ENCODE data around the gene PTH1R. TPM values are rescaled to one million over a fixed set of nuclear protein-coding genes. Genes with fewer than 3 reads are reported as not detected.

Gene PTH1R
- polyA plus RNA-seq, 3 donors from 2014 or later: not detected

GRCh38 chr3:46863261-46863782, 14.2 kb upstream of the PTH1R start, which contains the start of gene MYL3:
TSS of gene MYL3 (minus strand) at chr3:46863444. CDS start at chr3:46863390, 54 bp downstream.
- H3K4me3 Mint-ChIP-seq: no peak within 1 kb of the TSS

DNA sequence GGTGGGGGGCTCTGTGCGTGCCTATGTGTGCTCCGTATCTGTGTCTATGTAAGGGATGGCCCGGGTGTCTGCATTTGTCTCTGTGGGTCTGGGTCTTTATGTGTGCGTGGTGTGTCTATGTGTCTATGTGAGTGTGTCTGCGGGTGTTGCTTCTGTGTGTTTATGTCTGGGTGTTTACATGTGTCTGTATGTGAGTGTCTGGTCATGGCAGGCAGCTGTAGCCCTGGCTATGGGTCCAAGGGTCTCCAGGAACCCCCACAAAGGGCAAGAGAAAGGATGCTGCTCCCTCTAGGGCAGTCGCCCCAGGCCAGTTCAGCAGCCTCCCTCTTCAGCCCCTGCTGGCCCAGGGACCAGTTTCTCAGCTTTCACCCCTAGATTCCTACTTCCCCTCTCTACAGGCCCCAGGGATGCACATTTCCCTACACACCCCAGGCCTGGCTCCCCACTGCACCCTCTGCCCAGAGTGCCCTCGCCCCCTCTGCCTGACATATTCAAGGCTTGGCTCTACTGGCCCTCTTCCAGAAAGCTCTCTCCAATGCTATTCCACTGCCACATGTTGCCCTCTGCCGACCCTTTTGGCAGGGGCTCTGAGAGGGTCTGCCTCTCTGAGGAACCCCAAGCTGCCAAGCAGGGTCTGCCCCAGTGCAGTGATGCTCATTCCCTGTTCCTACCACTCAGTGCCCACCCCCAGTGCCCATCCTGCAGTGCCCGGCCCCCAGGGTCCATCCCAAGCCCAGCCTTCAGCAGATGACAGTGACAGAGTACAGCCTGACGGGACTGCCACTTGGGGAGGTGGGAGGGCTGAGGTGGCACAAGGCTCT, 13.2 kb upstream of the PTH1R start:
- no peaks in the 10 kb centered on the region for H3K9me3 Mint-ChIP-seq
- H3K36me3 Mint-ChIP-seq: no peaks in the 10 kb centered on the region
- no peaks in the 10 kb centered on the region for H3K4me1 Mint-ChIP-seq
- no peak for DNase-seq
- no peak overlapping the region for H3K4me3 Mint-ChIP-seq
- H3K27me3 Mint-ChIP-seq (ENCODE audit: low read depth in 3 of 3): peaks cover 0 to 4% (median 0%) of the 10 kb centered on the region in 3 donors
- no peak overlapping the region for H3K27ac Mint-ChIP-seq

More at GRCh38 chr3:46863261-46863782, 14.2 kb upstream of the PTH1R start, which contains the start of gene MYL3:
- peak within 1 kb of the TSS in 2 of 6 donors; percentile 38 to 53 for H3K27ac Mint-ChIP-seq
- H3K27me3 Mint-ChIP-seq (ENCODE audit: low read depth in 3 of 3): peaks cover 0 to 4% (median 0%) of the 10 kb centered on the region in 3 donors
- H3K9me3 Mint-ChIP-seq: no peaks in the 10 kb centered on the region
- DNase-seq: no peak
- no peaks in the 10 kb centered on the region for H3K4me1 Mint-ChIP-seq
- no peaks in the 10 kb centered on the region for H3K36me3 Mint-ChIP-seq

DNA sequence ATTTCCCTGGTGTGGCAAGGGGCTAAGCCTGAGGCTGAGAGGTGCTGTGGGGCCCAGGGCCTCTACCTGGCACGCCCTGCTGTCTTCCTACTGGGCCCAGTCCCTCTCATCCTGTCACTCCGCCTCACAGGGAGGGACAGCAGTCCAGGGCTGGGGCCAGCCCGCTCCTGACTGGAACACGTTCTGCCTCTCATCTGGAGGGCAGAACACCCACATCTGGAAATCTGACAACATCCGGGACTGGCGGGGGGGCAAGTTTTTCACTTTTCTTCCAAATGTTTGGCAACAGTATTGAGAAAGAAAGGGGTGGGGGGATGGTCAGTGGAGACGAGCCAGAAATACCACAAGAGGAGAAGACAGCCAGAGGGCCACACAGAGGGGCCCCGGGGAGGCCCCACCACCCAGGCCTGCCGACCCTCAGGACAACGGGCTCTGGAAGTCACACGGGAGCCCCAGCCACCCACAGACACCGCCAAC, 12.5 kb upstream of the PTH1R start:
- H3K36me3 Mint-ChIP-seq: no peaks in the 10 kb centered on the region
- no peak overlapping the region for H3K27ac Mint-ChIP-seq
- no peak for DNase-seq
- H3K4me1 Mint-ChIP-seq: no peaks in the 10 kb centered on the region
- H3K9me3 Mint-ChIP-seq: no peaks in the 10 kb centered on the region
- no peak overlapping the region for H3K4me3 Mint-ChIP-seq
- peaks cover 0 to 4% (median 0%) of the 10 kb centered on the region in 3 donors for H3K27me3 Mint-ChIP-seq (ENCODE audit: low read depth in 3 of 3)

DNA sequence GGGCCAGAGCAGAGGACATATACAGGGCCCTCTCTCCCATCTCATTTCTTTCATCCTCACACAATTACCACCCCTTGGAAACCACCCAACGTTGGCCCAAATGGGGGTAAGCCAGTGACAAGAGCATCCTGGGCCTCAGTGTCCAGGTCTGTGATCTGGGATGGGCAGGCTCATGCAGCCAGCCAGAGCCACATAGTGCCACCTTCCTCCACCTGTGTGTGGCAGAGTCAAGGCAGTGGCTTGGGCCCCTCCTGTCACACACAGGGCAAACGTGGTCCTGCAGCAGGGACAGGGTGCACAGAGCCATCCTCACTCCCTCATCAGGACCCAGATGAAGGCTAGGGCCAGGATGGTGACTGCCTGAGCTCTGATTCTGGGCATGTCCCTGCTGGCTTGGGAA, 12.0 kb upstream of the PTH1R start:
- Mint-ChIP-seq H3K36me3 (no peaks in the 10 kb centered on the region), H3K4me1 (no peaks in the 10 kb centered on the region), H3K9me3 (no peaks in the 10 kb centered on the region), H3K27me3 (ENCODE audit: low read depth in 3 of 3) (peaks cover 0 to 4% (median 0%) of the 10 kb centered on the region in 3 donors), H3K4me3 (no peak overlapping the region), H3K27ac (no peak overlapping the region)
- DNase-seq: no peak

- Mint-ChIP-seq H3K4me3 (no peak overlapping the region), H3K4me1 (no peaks in the 10 kb centered on the region), H3K27ac (no peak overlapping the region), H3K36me3 (no peaks in the 10 kb centered on the region), H3K27me3 (ENCODE audit: low read depth in 3 of 3) (peaks cover 0 to 4% (median 0%) of the 10 kb centered on the region in 3 donors), H3K9me3 (no peaks in the 10 kb centered on the region)
- DNase-seq: no peak
These were observed 11.4 kb upstream of the PTH1R start for GRCh38 chr3:46866032-46866595.

- Mint-ChIP-seq H3K4me1 (no peaks in the 10 kb centered on the region), H3K9me3 (no peaks in the 10 kb centered on the region), H3K36me3 (no peaks in the 10 kb centered on the region), H3K27ac (peak overlapping the region in 4 of 6 donors; percentile 20 to 46 (median 27)), H3K4me3 (no peak overlapping the region), H3K27me3 (ENCODE audit: low read depth in 3 of 3) (peaks cover 0 to 6% (median 2%) of the 10 kb centered on the region in 3 donors)
- DNase-seq: peak; percentile 68 to 71 (median 71)
These were observed 10.6 kb upstream of the PTH1R start for GRCh38 chr3:46866720-46867549.

DNA sequence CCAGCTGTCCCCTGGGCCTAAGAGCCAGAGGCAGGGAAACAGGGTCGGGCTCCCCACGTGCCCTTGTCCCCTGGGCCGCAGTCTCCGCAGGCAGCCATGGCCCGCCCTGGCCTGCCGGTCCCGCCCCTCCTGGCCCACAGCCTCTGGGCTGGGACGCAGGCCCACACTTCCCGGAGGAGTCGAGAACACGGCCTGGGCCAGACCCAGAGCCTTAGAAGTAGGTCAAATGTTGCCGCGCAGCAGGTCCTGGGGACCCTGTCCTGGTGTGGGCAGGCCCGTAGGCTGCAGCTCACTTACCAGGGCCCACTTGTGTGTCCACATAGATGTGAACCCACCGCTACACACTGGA, 10.0 kb upstream of the PTH1R start:
- H3K4me3 Mint-ChIP-seq: no peak overlapping the region
- H3K4me1 Mint-ChIP-seq: no peaks in the 10 kb centered on the region
- peaks cover 0 to 6% (median 2%) of the 10 kb centered on the region in 3 donors for H3K27me3 Mint-ChIP-seq (ENCODE audit: low read depth in 3 of 3)
- no peaks in the 10 kb centered on the region for H3K36me3 Mint-ChIP-seq
- no peak overlapping the region for H3K27ac Mint-ChIP-seq
- no peaks in the 10 kb centered on the region for H3K9me3 Mint-ChIP-seq
- DNase-seq: no peak

DNA sequence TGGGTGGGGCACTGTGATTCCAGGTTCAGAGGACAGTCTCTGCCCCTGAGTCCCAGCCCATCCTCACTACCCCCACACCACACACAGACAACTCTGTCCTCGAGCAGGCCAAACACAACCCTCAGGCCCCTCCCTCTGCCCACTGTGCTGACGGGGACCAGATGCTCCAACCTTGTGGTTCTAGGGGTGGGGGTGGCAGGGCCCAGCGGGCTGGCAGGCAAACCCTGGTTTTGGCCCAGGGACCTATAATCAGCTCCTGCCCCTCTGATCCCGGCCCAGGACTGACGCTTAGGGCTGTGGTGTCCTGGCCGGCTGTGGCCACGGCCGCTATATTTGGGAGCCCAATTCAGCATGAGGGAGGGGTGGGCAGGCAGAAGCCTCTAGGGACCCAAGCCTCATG, 9.2 kb upstream of the PTH1R start:
- Mint-ChIP-seq H3K9me3 (no peaks in the 10 kb centered on the region), H3K4me3 (no peak overlapping the region), H3K27ac (peak overlapping the region in 1 of 6 donors; percentile 50), H3K36me3 (no peaks in the 10 kb centered on the region), H3K4me1 (no peaks in the 10 kb centered on the region), H3K27me3 (ENCODE audit: low read depth in 3 of 3) (peaks cover 0 to 8% (median 2%) of the 10 kb centered on the region in 3 donors)
- DNase-seq: no peak

DNA sequence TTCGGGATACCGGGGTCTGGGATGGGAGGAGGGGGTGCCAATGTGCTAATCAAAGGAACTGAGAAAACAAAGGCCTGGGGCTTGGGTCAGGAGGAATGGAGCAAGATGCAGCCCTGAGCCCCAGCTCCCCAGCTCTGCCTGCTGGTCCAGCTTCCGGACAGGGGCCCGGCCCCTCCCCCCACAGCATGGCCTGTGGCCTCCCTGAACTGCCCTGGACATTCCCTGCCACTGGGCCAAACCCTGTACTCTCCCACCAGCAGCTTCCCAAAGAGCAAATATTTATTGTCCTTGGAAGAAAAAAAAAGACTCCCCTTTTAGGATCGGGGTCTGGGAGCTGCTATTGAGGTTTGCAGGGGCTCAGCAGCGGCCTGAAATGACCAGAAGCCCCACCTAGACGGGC, 8.6 kb upstream of the PTH1R start:
- Mint-ChIP-seq H3K27ac (no peak overlapping the region), H3K36me3 (no peaks in the 10 kb centered on the region), H3K4me1 (no peaks in the 10 kb centered on the region), H3K9me3 (no peaks in the 10 kb centered on the region), H3K27me3 (ENCODE audit: low read depth in 3 of 3) (peaks cover under 1 to 8% (median 2%) of the 10 kb centered on the region in 3 donors), H3K4me3 (no peak overlapping the region)
- DNase-seq: no peak

DNA sequence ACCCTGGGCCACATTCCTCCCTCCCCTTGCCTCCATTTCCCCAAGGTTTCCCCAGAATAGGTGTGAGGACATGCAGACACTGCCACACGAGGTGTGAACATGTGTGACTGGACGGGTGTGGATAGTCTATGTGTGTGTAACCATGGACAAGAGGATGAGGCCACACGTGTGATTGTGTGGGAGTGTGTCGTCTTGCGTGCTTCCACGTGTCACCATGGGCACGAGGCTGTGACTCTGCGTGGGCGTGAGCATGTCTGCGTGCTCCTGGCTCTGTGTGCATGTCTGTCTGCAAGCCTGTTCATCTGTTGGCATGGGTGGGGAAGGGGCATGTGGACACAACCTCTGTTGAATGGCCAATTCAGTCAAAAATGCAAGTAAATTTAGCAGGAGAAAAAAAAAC, 8.1 kb upstream of the PTH1R start:
- Mint-ChIP-seq H3K36me3 (no peaks in the 10 kb centered on the region), H3K4me3 (no peak overlapping the region), H3K4me1 (no peaks in the 10 kb centered on the region), H3K27me3 (ENCODE audit: low read depth in 3 of 3) (peaks cover 2 to 8% (median 2%) of the 10 kb centered on the region in 3 donors), H3K9me3 (no peaks in the 10 kb centered on the region), H3K27ac (no peak overlapping the region)
- DNase-seq: no peak

GRCh38 chr3:46870651-46871050, 6.9 kb upstream of the PTH1R start:
- no peaks in the 10 kb centered on the region for H3K9me3 Mint-ChIP-seq
- peaks cover 2 to 8% (median 2%) of the 10 kb centered on the region in 3 donors for H3K27me3 Mint-ChIP-seq (ENCODE audit: low read depth in 3 of 3)
- no peaks in the 10 kb centered on the region for H3K36me3 Mint-ChIP-seq
- no peak overlapping the region for H3K27ac Mint-ChIP-seq
- no peaks in the 10 kb centered on the region for H3K4me1 Mint-ChIP-seq
- DNase-seq: no peak
- H3K4me3 Mint-ChIP-seq: no peak overlapping the region

DNA sequence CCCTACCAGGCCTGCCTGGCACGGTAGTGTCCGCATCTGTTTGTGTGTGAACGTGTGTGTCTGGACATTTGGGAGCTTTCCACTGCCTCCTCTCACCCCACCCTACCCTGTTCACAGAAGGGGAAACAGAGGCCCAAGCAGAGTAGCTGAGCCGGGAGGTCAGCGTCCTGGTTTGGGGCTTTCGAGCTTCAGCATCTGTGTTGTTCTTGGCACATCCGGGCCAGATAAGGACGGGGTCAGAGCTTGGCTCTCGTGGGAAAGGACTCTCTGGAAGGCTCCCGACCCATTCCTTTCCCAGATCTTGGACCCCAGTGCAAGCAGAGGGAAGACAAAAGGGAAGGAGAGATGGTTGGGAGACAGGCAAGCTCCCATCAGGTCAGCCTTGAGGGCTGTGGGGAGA, 6.3 kb upstream of the PTH1R start:
- Mint-ChIP-seq H3K36me3 (no peaks in the 10 kb centered on the region), H3K27me3 (ENCODE audit: low read depth in 3 of 3) (peaks cover 2 to 8% (median 2%) of the 10 kb centered on the region in 3 donors), H3K4me1 (no peaks in the 10 kb centered on the region), H3K4me3 (no peak overlapping the region), H3K27ac (no peak overlapping the region), H3K9me3 (no peaks in the 10 kb centered on the region)
- DNase-seq: no peak

DNA sequence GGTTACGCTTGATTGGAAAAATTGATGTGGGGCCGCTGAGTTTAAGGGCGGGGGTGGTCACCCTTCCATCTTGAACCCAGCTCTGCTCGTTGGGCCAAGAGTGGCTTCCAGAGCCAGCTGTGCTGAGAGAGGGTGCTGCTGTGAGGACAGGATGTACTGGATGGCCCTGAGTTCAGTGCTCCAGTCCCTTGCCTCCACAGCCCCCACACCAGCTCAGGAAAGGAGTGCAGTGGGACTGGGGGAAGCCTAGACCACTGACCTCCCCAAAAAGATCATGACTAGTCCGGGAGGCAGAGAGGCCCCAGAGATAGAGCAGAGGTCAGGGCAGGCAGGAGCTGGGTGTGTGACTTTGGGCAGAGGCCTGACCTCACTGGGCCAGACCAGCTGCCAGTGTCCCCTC, 4.0 kb upstream of the PTH1R start:
- Mint-ChIP-seq H3K9me3 (no peaks in the 10 kb centered on the region), H3K27me3 (ENCODE audit: low read depth in 3 of 3) (peaks cover 2 to 6% (median 2%) of the 10 kb centered on the region in 3 donors), H3K4me1 (peaks cover 4 to 6% of the 10 kb centered on the region in 2 donors), H3K4me3 (no peak overlapping the region), H3K36me3 (no peaks in the 10 kb centered on the region), H3K27ac (no peak overlapping the region)
- DNase-seq: no peak
